Hematopoietic multipotent progenitor cell (in vitro differentiated cells): ENCODE measurements around the gene KCND2. TPM values are rescaled to one million over a fixed set of nuclear protein-coding genes. Genes with fewer than 3 reads are reported as not detected.
A peak's percentile ranks its signal among the peaks of the same experiment; 100 is the strongest.

Source experiments
- DNase-seq, 3 donors: peaks; one replicate each; pipeline ENCODE4 v3.0.0-alpha.2; 2011 to 2015; ENCODE audit warnings: low read depth in 2 of 3, low spot score in 2 of 3
- total RNA-seq: library from RNA; depleted of rRNA; stranded (reverse); fragments of >200 nt; gene quantifications from one replicate; pipeline ENCODE4 v1.2.3, GENCODE V29; 2012

The KCND2 gene
- total RNA-seq, 1 donor, result under 0.01 TPM

- DNase-seq, result no peak
These were observed 203.0 kb downstream of the KCND2 start for GRCh38 chr7:120475994-120476393.

GRCh38 chr7:120480472-120480871 lies 207.5 kb downstream of the KCND2 start:
- DNase-seq, result no peak

- DNase-seq, result no peak
These were observed 208.0 kb downstream of the KCND2 start for GRCh38 chr7:120480930-120481329.

GRCh38 chr7:120486164-120486563 lies 213.2 kb downstream of the KCND2 start:
- no peak for DNase-seq

GRCh38 chr7:120502132-120502531 lies 229.2 kb downstream of the KCND2 start:
- no peak for DNase-seq

- DNase-seq, result no peak
These were observed 229.8 kb downstream of the KCND2 start for GRCh38 chr7:120502825-120503224.

GRCh38 chr7:120504386-120504785 lies 231.4 kb downstream of the KCND2 start:
- DNase-seq, result no peak

- no peak for DNase-seq
These were observed 232.8 kb downstream of the KCND2 start for GRCh38 chr7:120505770-120506169.

- no peak for DNase-seq
These were observed 239.7 kb downstream of the KCND2 start for GRCh38 chr7:120512701-120513100.

GRCh38 chr7:120519224-120519623 lies 246.2 kb downstream of the KCND2 start:
- no peak for DNase-seq

- DNase-seq, result no peak
These were observed 249.1 kb downstream of the KCND2 start for GRCh38 chr7:120521761-120522737.

- DNase-seq, result no peak
These were observed 251.0 kb downstream of the KCND2 start for GRCh38 chr7:120523985-120524384.

- no peak for DNase-seq
These were observed 254.0 kb downstream of the KCND2 start for GRCh38 chr7:120526902-120527509.

GRCh38 chr7:120529736-120530135 lies 256.8 kb downstream of the KCND2 start:
- no peak for DNase-seq

- DNase-seq, result no peak
These were observed 265.4 kb downstream of the KCND2 start for GRCh38 chr7:120538335-120538734.

GRCh38 chr7:120539321-120539720 lies 266.3 kb downstream of the KCND2 start:
- no peak for DNase-seq

- DNase-seq, result no peak
These were observed 274.6 kb downstream of the KCND2 start for GRCh38 chr7:120547605-120548004.

- DNase-seq, result peak in 1 of 3 donors; percentile 14
These were observed 277.6 kb downstream of the KCND2 start for GRCh38 chr7:120550494-120551048.

- no peak for DNase-seq
These were observed 280.5 kb downstream of the KCND2 start for GRCh38 chr7:120553491-120553890.

- DNase-seq, result peak in 2 of 3 donors; percentile 27 to 55
These were observed 282.1 kb downstream of the KCND2 start for GRCh38 chr7:120554960-120555571.

GRCh38 chr7:120564145-120564544 lies 291.2 kb downstream of the KCND2 start:
- no peak for DNase-seq
